Fibroblast of lung (primary cell): Measurements from ENCODE around the gene MPRIP. TPM values are rescaled to one million over a fixed set of nuclear protein-coding genes. Genes with fewer than 3 reads are reported as not detected.

ENCODE experiments used
- DNase-seq, 2 donors: peaks; one replicate each; pipeline versions ENCODE4 v3.0.0 to v3.0.0-alpha.2; 2010; ENCODE audit warnings: low read depth in 2 of 2
- H2AFZ ChIP-seq: 2 replicates; pipeline ENCODE4 v1.5.1; 2012; ENCODE audit warnings: low read length, control low read depth, inconsistent platforms
- H3K27ac ChIP-seq: 2 replicates; pipeline ENCODE4 v1.5.1; 2011; ENCODE audit warnings: low read length, control low read depth; ENCODE audit not compliant: insufficient read depth
- H3K27me3 ChIP-seq: 2 replicates; pipeline ENCODE4 v1.5.1; 2011; ENCODE audit warnings: mild to moderate bottlenecking, low read length; ENCODE audit not compliant: control insufficient read depth, insufficient read depth
- H3K36me3 ChIP-seq: 2 replicates; pipeline ENCODE4 v1.5.1; 2011; ENCODE audit warnings: low read length; ENCODE audit not compliant: control insufficient read depth, insufficient read depth
- H3K4me1 ChIP-seq: 2 replicates; pipeline ENCODE4 v1.5.1; 2011; ENCODE audit warnings: low read length; ENCODE audit not compliant: control insufficient read depth, insufficient read depth; ENCODE audit errors: extremely low read depth
- H3K4me2 ChIP-seq: 2 replicates; pipeline ENCODE4 v1.5.1; 2011; ENCODE audit warnings: low read length, control low read depth; ENCODE audit not compliant: insufficient read depth; ENCODE audit errors: extremely low read depth
- H3K4me3 ChIP-seq, 4 experiments: fragments of 200-600 bp in 1 of 4; sonication (generic) in 1 of 4; replicated peaks in 1 of 4; 2 replicates each; pipeline ENCODE4 v1.5.1; 2011 to 2016; ENCODE audit warnings: low read length in 4 of 4, low read depth in 3 of 4, mild to moderate bottlenecking in 3 of 4, control low read depth in 2 of 4, inconsistent platforms in 1 of 4, mixed read lengths in 1 of 4; ENCODE audit not compliant: insufficient read depth in 1 of 4; ENCODE audit errors: control extremely low read depth in 1 of 4
- H3K79me2 ChIP-seq: 2 replicates; pipeline ENCODE4 v1.5.1; 2012; ENCODE audit warnings: mild to moderate bottlenecking, low read length, inconsistent platforms; ENCODE audit not compliant: control insufficient read depth, insufficient read depth
- H3K9ac ChIP-seq: 2 replicates; pipeline ENCODE4 v1.5.1; 2011; ENCODE audit warnings: mild to moderate bottlenecking, low read length, control low read depth; ENCODE audit not compliant: insufficient read depth
- H3K9me3 ChIP-seq: 2 replicates; pipeline ENCODE4 v1.5.1; 2012; ENCODE audit warnings: low read depth, low read length; ENCODE audit not compliant: control insufficient read depth, insufficient read depth
- H4K20me1 ChIP-seq: 2 replicates; pipeline ENCODE4 v1.5.1; 2011; ENCODE audit warnings: low read length; ENCODE audit not compliant: control insufficient read depth, insufficient read depth; ENCODE audit errors: extremely low read depth
- CTCF ChIP-seq, 2 donors: IDR thresholded peaks in 1 of 2; conservative IDR thresholded peaks in 1 of 2; 1 replicate in 1 of 2; 2 replicates in 1 of 2; pipeline ENCODE4 v1.5.1; 2011 to 2012; ENCODE audit warnings: low read length in 2 of 2, control low read depth in 1 of 2, inconsistent platforms in 1 of 2, low read depth in 1 of 2, mild to moderate bottlenecking in 1 of 2
- EZH2 ChIP-seq: IDR thresholded peaks from 2 replicates; pipeline ENCODE4 v1.5.1; 2012; ENCODE audit warnings: low read length, control low read depth, mild to moderate bottlenecking; ENCODE audit errors: missing control alignments
- polyA plus RNA-seq, 2 donors: library from polyadenylated mRNA; depleted of rRNA in 1 of 2; stranded (reverse) in 1 of 2; unstranded in 1 of 2; fragments of >200 nt; gene quantifications; 2 replicates each; pipeline ENCODE4 v1.2.1, GENCODE V29; 2011 to 2012; ENCODE audit warnings: missing spikeins in 1 of 2
- total RNA-seq: library from RNA; depleted of rRNA; stranded (reverse); fragments of >200 nt; gene quantifications from 2 replicates; pipeline ENCODE4 v1.2.1, GENCODE V29; 2014

Gene MPRIP
- total and polyA plus RNA-seq, 2 donors (not counting 1 experiment from before 2014, with no cell fraction given): 104 to 124 TPM

GRCh38 chr17:17077101-17077500, 34.8 kb downstream of the MPRIP start:
- H3K79me2 ChIP-seq: peaks cover 81% of the 10 kb centered on the region
- TF ChIP-seq CTCF (conservative IDR thresholded peaks at IDR 0.05 in 1 of 2, IDR thresholded peaks at IDR 0.05 in 1 of 2; ENCODE audit: low read depth in 1 of 2, low read length in 2 of 2): no peak
- no peak for TF ChIP-seq EZH2
- H4K20me1 ChIP-seq: peaks cover 2% of the 10 kb centered on the region
- H3K4me1 ChIP-seq: peaks cover 46% of the 10 kb centered on the region
- H3K36me3 ChIP-seq: peaks cover 9% of the 10 kb centered on the region
- no peak overlapping the region for H3K4me3 ChIP-seq
- no peak overlapping the region for H3K4me2 ChIP-seq
- DNase-seq: no peak
- H3K9me3 ChIP-seq: no peaks in the 10 kb centered on the region
- H3K27ac ChIP-seq: no peak overlapping the region
- no peak overlapping the region for H3K9ac ChIP-seq
- no peak overlapping the region for H2AFZ ChIP-seq
- H3K27me3 ChIP-seq: no peaks in the 10 kb centered on the region

- Histone ChIP-seq H3K4me2 (no peak overlapping the region), H3K36me3 (peaks cover 9% of the 10 kb centered on the region), H3K27ac (no peak overlapping the region), H3K79me2 (peaks cover 77% of the 10 kb centered on the region), H2AFZ (no peak overlapping the region), H3K4me3 (no peak overlapping the region), H3K4me1 (peaks cover 46% of the 10 kb centered on the region), H4K20me1 (peaks cover 2% of the 10 kb centered on the region), H3K27me3 (no peaks in the 10 kb centered on the region), H3K9me3 (no peaks in the 10 kb centered on the region), H3K9ac (no peak overlapping the region)
- TF ChIP-seq EZH2: no peak
- no peak for TF ChIP-seq CTCF (conservative IDR thresholded peaks at IDR 0.05 in 1 of 2, IDR thresholded peaks at IDR 0.05 in 1 of 2; ENCODE audit: low read depth in 1 of 2, low read length in 2 of 2)
- no peak for DNase-seq
Observed at GRCh38 chr17:17077861-17078732, 35.8 kb downstream of the MPRIP start.

- Histone ChIP-seq H3K4me2 (no peak overlapping the region), H3K27ac (no peak overlapping the region), H3K9ac (no peak overlapping the region), H3K27me3 (no peaks in the 10 kb centered on the region), H3K36me3 (peaks cover 7% of the 10 kb centered on the region), H2AFZ (no peak overlapping the region), H3K4me3 (no peak overlapping the region), H3K79me2 (peaks cover 74% of the 10 kb centered on the region), H4K20me1 (peaks cover 2% of the 10 kb centered on the region), H3K4me1 (peaks cover 40% of the 10 kb centered on the region), H3K9me3 (no peaks in the 10 kb centered on the region)
- DNase-seq: no peak
- TF ChIP-seq EZH2 (no peak), CTCF (conservative IDR thresholded peaks at IDR 0.05 in 1 of 2, IDR thresholded peaks at IDR 0.05 in 1 of 2; ENCODE audit: low read depth in 1 of 2, low read length in 2 of 2) (no peak)
Observed at GRCh38 chr17:17078832-17079231, 36.6 kb downstream of the MPRIP start.
